DOHH2 (cell line): ENCODE measurements around the gene IL13RA1.
"Not testable (repeated sequence)": the region's sequence is repeated elsewhere in the genome, so short reads cannot be mapped to it uniquely, and the experiment has no call there.

Source experiments
- H3F3A ChIP-seq: fragments of 200-600 bp; sonication (generic), shearing (Covaris generic); 2 replicates; pipeline ENCODE4 v1.6.0; 2016; ENCODE audit warnings: antibody characterized with exemption, mild to moderate bottlenecking; ENCODE audit not compliant: control insufficient read depth, insufficient read depth
- H3K27ac ChIP-seq: fragments of 200-600 bp; sonication (generic); 2 replicates; pipeline ENCODE4 v1.5.1; 2014; ENCODE audit warnings: low read depth, mild to moderate bottlenecking, low read length, moderate library complexity
- H3K27me3 ChIP-seq: fragments of 200-600 bp; sonication (generic); 2 replicates; pipeline ENCODE4 v1.6.1; 2014; ENCODE audit warnings: mild to moderate bottlenecking, low read length, mixed read lengths; ENCODE audit not compliant: control insufficient read depth
- H3K36me3 ChIP-seq: fragments of 200-600 bp; sonication (generic); 2 replicates; pipeline ENCODE4 v1.6.1; 2014; ENCODE audit warnings: mild to moderate bottlenecking, low read length, moderate library complexity, mixed read lengths; ENCODE audit not compliant: control insufficient read depth
- H3K4me1 ChIP-seq: fragments of 200-600 bp; sonication (generic); 2 replicates; pipeline ENCODE4 v1.6.1; 2014; ENCODE audit warnings: mild to moderate bottlenecking, low read length, mixed read lengths; ENCODE audit not compliant: control insufficient read depth
- H3K4me2 ChIP-seq: fragments of 200-600 bp; sonication (generic); 2 replicates; pipeline ENCODE4 v1.6.0; 2014; ENCODE audit warnings: mild to moderate bottlenecking, low read length, moderate library complexity
- H3K4me3 ChIP-seq: fragments of 200-600 bp; sonication (generic); 2 replicates; pipeline ENCODE4 v1.5.1; 2014; ENCODE audit warnings: mild to moderate bottlenecking, low read length, mixed read lengths
- H3K79me2 ChIP-seq: fragments of 200-600 bp; sonication (generic); 2 replicates; pipeline ENCODE4 v1.6.1; 2014; ENCODE audit warnings: mild to moderate bottlenecking, low read length, mixed read lengths; ENCODE audit not compliant: control insufficient read depth
- H3K9me2 ChIP-seq: fragments of 200-600 bp; sonication (generic); replicated peaks from 2 replicates; pipeline ENCODE4 v1.6.1; 2014; ENCODE audit warnings: mild to moderate bottlenecking, low read length, mixed read lengths; ENCODE audit not compliant: control insufficient read depth
- H3K9me3 ChIP-seq: fragments of 200-600 bp; sonication (generic); 2 replicates; pipeline ENCODE4 v1.6.1; 2014; ENCODE audit warnings: antibody characterized with exemption, low read length, mixed read lengths; ENCODE audit not compliant: control insufficient read depth, insufficient read depth
- H4K20me1 ChIP-seq: fragments of 200-600 bp; sonication (generic); 2 replicates; pipeline ENCODE4 v1.6.0; 2014; ENCODE audit warnings: low read depth, mild to moderate bottlenecking, antibody characterized with exemption, low read length, moderate library complexity; ENCODE audit not compliant: control insufficient read depth, insufficient read depth
- EZH2phosphoT487 ChIP-seq: fragments of 200-600 bp; sonication (generic); IDR thresholded peaks from 2 replicates; pipeline ENCODE4 v1.6.1; 2017; ENCODE audit warnings: borderline replicate concordance, mild to moderate bottlenecking, antibody characterized with exemption, low read length, moderate library complexity, mixed read lengths
- TF ChIP-seq, protein P1 (sequence below): fragments of 200-600 bp; sonication (generic); IDR thresholded peaks from one replicate; pipeline ENCODE4 v1.5.1; 2014; ENCODE audit warnings: antibody characterized with exemption, mild to moderate bottlenecking, low read depth, low read length; ENCODE audit not compliant: poor library complexity, severe bottlenecking

The IL13RA1 gene

DNA sequence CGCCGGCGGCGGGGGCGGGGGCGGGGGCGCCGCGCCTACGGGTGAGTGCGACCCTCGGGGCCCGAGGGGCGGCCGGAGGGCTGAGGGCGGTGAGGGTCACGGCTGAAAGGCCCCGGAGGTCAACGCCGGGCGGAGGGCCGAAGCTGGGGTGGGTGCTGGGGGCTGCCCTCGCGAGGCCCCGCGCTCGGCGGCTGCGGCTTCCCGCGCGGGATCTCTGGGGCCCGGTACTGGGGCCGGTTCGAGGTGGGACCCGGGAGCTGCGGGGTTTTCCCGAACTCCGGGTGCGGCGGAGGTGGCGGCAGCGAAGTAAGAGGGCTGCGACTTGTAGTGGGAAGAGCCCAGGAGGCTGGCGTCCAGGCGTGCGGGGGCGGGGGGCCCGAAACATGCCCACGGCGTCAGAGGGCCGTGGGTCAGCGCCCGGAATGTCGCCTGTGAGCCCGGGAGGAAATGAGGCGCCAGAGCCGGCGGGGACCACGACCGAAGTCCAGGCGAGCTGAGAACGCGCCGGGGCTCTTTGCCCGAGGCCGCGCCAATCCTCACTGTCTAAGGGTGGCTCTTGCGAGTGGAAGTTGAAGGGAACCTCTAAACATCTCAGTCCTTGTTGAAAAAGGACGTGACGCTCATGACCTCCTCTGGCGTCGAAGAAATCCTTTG, 407 bp downstream of the IL13RA1 start:
- H3K27ac ChIP-seq: no peak overlapping the region
- H4K20me1 ChIP-seq: no peaks in the 10 kb centered on the region
- H3K9me3 ChIP-seq: no peaks in the 10 kb centered on the region
- H3K79me2 ChIP-seq: no peaks in the 10 kb centered on the region
- H3K9me2 ChIP-seq: no peaks in the 10 kb centered on the region
- H3K4me3 ChIP-seq: peak overlapping the region; percentile 54
- TF ChIP-seq EZH2phosphoT487: no peak
- TF ChIP-seq, protein P1, sequence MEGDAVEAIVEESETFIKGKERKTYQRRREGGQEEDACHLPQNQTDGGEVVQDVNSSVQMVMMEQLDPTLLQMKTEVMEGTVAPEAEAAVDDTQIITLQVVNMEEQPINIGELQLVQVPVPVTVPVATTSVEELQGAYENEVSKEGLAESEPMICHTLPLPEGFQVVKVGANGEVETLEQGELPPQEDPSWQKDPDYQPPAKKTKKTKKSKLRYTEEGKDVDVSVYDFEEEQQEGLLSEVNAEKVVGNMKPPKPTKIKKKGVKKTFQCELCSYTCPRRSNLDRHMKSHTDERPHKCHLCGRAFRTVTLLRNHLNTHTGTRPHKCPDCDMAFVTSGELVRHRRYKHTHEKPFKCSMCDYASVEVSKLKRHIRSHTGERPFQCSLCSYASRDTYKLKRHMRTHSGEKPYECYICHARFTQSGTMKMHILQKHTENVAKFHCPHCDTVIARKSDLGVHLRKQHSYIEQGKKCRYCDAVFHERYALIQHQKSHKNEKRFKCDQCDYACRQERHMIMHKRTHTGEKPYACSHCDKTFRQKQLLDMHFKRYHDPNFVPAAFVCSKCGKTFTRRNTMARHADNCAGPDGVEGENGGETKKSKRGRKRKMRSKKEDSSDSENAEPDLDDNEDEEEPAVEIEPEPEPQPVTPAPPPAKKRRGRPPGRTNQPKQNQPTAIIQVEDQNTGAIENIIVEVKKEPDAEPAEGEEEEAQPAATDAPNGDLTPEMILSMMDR: no peak
- peaks cover 25% of the 10 kb centered on the region for H3K27me3 ChIP-seq
- H3K36me3 ChIP-seq: no peaks in the 10 kb centered on the region
- peak overlapping the region; percentile 58 for H3K4me2 ChIP-seq
- H3K4me1 ChIP-seq: peaks cover 18% of the 10 kb centered on the region
- no peaks in the 10 kb centered on the region for H3F3A ChIP-seq

DNA sequence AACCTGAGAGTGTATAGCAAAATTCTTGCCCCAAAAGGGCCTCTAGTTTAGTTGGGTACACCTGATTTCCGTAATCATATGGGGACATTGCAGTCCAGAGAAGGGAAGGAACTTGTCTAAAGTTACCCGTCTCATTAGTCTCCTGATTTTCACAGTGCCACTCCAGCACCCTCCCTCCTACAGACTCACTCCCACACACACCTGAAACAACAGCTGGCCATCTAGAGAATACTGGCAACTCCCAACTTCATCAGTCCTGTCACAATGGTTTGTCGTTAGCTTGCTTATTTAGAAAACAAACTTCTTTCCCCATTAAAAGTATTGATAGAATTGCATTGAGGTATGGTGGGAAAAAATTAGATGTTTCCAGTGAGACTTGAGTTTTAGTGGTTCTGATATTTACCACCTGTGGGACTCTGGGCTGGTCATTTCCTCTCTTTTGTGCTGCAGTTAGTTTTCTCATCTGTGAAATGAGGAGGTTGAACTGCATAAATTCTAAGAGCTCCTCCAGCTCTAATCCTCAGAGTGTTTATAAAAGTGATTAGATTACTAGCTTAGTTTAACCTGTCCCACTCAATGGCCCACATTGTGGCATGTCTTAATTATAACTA, 1.7 kb downstream of the IL13RA1 start:
- Histone ChIP-seq H4K20me1 (no peaks in the 10 kb centered on the region), H3K9me2 (no peaks in the 10 kb centered on the region), H3K4me1 (peaks cover 11% of the 10 kb centered on the region), H3K9me3 (no peaks in the 10 kb centered on the region), H3K36me3 (no peaks in the 10 kb centered on the region), H3K27me3 (peaks cover 25% of the 10 kb centered on the region), H3K4me3 (no peak overlapping the region), H3K27ac (no peak overlapping the region), H3K4me2 (no peak overlapping the region), H3F3A (no peaks in the 10 kb centered on the region), H3K79me2 (no peaks in the 10 kb centered on the region)
- TF ChIP-seq EZH2phosphoT487: no peak
- TF ChIP-seq, protein P1: no peak

DNA sequence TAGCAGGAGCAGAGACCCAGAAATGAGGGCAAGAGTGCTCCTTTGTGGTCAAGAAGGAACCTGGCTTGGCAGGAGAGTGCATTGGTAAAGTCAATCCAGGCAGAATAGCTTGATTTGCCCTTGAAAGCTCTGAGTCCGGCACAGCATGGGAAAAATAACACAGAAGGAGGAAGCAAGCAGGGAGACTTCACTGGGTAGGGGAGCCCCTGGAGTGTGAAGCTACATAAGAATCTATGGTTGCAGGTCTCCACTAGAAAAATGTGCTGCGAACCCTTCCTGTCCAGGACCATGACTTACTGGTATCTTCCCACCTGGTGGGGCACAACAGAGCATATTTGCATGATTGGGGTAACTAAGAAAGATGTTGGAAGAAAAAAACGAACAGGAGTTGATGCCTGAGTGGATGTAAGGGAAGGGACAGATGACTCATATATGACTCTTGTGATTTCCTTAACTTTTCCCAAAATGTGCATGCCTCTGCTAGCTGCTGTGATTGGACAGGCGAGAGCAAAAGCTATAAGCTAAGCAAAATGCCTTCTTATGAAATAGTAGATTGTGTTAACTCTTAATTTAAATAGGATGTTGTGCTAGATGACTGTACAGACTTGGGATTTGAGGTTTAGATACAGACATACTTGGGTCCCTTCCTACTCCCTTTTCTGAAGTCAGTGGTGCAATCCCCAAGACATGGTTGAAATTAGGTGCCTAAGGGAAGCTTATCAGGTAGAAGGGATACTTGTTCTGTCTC, 3.3 kb downstream of the IL13RA1 start:
- Histone ChIP-seq H3F3A (no peaks in the 10 kb centered on the region), H3K4me1 (peaks cover 5% of the 10 kb centered on the region; the same call in 1 of the 2 replicates), H4K20me1 (no peaks in the 10 kb centered on the region), H3K79me2 (no peaks in the 10 kb centered on the region), H3K27ac (no peak overlapping the region), H3K9me2 (no peaks in the 10 kb centered on the region), H3K27me3 (peaks cover 25% of the 10 kb centered on the region), H3K36me3 (no peaks in the 10 kb centered on the region), H3K4me2 (no peak overlapping the region), H3K9me3 (no peaks in the 10 kb centered on the region), H3K4me3 (no peak overlapping the region)
- TF ChIP-seq EZH2phosphoT487: no peak
- TF ChIP-seq, protein P1: no peak

DNA sequence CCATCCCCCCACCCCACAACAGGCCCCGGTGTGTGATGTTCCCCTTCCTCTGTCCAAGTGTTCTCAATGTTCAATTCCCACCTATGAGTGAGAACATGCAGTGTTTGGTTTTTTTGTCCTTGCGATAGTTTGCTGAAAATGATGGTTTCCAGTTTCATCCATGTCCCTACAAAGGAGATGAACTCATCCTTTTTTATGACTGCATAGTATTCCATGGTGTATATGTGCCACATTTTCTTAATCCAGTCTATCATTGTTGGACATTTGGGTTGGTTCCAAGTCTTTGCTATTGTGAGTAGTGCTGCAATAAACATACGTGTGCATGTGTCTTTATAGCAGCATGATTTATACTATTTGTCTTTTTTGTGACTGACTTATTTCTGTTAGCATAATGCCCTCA, 5.1 kb downstream of the IL13RA1 start:
- not testable (repeated sequence) for H3K9me3 ChIP-seq, H4K20me1 ChIP-seq, H3F3A ChIP-seq, H3K79me2 ChIP-seq, H3K27ac ChIP-seq, H3K4me1 ChIP-seq, H3K4me2 ChIP-seq, H3K9me2 ChIP-seq, H3K36me3 ChIP-seq, H3K4me3 ChIP-seq
- peaks cover 16% of the 10 kb centered on the region for H3K27me3 ChIP-seq
